ENCODE results near the gene EIF4E3. TPM values are rescaled to one million over a fixed set of nuclear protein-coding genes. Genes with fewer than 3 reads are reported as not detected.

The EIF4E3 gene
- polyA plus RNA-seq, 1 of the 3 experiments (the other 2 are of a cell fraction): 0.67 TPM

- H3K27me3 ChIP-seq (ENCODE audit: insufficient read depth): peaks cover 12% of the 10 kb centered on the region
- H3K36me3 ChIP-seq (replicated peaks in 1 of 2; ENCODE audit: control insufficient read depth in 1 of 2, insufficient read depth in 2 of 2, low read length in 1 of 2): no peaks in the 10 kb centered on the region
- ChIA-PET CTCF (interaction anchor here (3.7 kb wide), 1 partner anchor 10 kb away, joined by 23 read pairs; no protein-coding TSS in a partner anchor), POLR2A (no interaction called here)
- TF ChIP-seq CTCF (IDR thresholded peaks at IDR 0.05): no peak
- no peaks in the 10 kb centered on the region for H3F3A ChIP-seq (replicated peaks; ENCODE audit: insufficient read depth)
- no peak for DNase-seq
- 60% methylated on average over 6 of the region's 6 CpGs for WGBS (ENCODE audit: low lambda C conversion rate)
- H3K79me2 ChIP-seq (ENCODE audit: insufficient read depth): no peaks in the 10 kb centered on the region
- no peak overlapping the region for H2AFZ ChIP-seq (ENCODE audit: low read depth)
- H3K4me3 ChIP-seq (ENCODE audit: low read depth in 2 of 2, low read length in 1 of 2): no peak overlapping the region
- no peak overlapping the region for H3K27ac ChIP-seq (ENCODE audit: low read depth in 2 of 2, low read length in 1 of 2)
- no peaks in the 10 kb centered on the region for H4K20me1 ChIP-seq (ENCODE audit: insufficient read depth)
- H3K9me3 ChIP-seq: no peaks in the 10 kb centered on the region
- peaks cover 0 to 13% of the 10 kb centered on the region in 2 experiments; a peak in 1 of 4 replicates for H3K4me1 ChIP-seq (ENCODE audit: control insufficient read depth in 1 of 2, insufficient read depth in 2 of 2, low read depth in 1 of 2, low read length in 1 of 2)
- H3K4me2 ChIP-seq: no peak overlapping the region
- no peak overlapping the region for H3K9ac ChIP-seq
- H3K9me2 ChIP-seq: no peaks in the 10 kb centered on the region
Observed at GRCh38 chr3:71721651-71722157, 3.5 kb downstream of the EIF4E3 start.

- Histone ChIP-seq H3K9me3 (no peaks in the 10 kb centered on the region), H3K27me3 (ENCODE audit: insufficient read depth) (peaks cover 12% of the 10 kb centered on the region), H4K20me1 (ENCODE audit: insufficient read depth) (no peaks in the 10 kb centered on the region), H3F3A (replicated peaks; ENCODE audit: insufficient read depth) (no peaks in the 10 kb centered on the region), H3K27ac (ENCODE audit: low read depth in 2 of 2, low read length in 1 of 2) (no peak overlapping the region), H3K79me2 (ENCODE audit: insufficient read depth) (no peaks in the 10 kb centered on the region), H3K4me2 (no peak overlapping the region), H3K36me3 (replicated peaks in 1 of 2; ENCODE audit: control insufficient read depth in 1 of 2, insufficient read depth in 2 of 2, low read length in 1 of 2) (no peaks in the 10 kb centered on the region), H3K4me3 (ENCODE audit: low read depth in 2 of 2, low read length in 1 of 2) (no peak overlapping the region), H3K9ac (no peak overlapping the region), H3K9me2 (no peaks in the 10 kb centered on the region), H3K4me1 (ENCODE audit: control insufficient read depth in 1 of 2, insufficient read depth in 2 of 2, low read depth in 1 of 2, low read length in 1 of 2) (peaks cover 0 to 8% of the 10 kb centered on the region in 2 experiments; a peak in 1 of 4 replicates), H2AFZ (ENCODE audit: low read depth) (no peak overlapping the region)
- no peak for DNase-seq
- 85% methylated on average over 7 of the region's 7 CpGs for WGBS (ENCODE audit: low lambda C conversion rate)
- TF ChIP-seq RFX5 (IDR thresholded peaks at IDR 0.05; ENCODE audit: low read length) (no peak), GATA2 (CRISPR knock-in tag; IDR thresholded peaks at IDR 0.05) (no peak), MXI1 (IDR thresholded peaks at IDR 0.05; ENCODE audit: low read depth, low read length) (no peak), USF1 (IDR thresholded peaks at IDR 0.05; ENCODE audit: borderline replicate concordance, low read depth) (no peak), JUND (IDR thresholded peaks at IDR 0.05) (no peak), IRF3 (IDR thresholded peaks at IDR 0.05; ENCODE audit: low read depth, low read length) (no peak), FOXM1 (IDR thresholded peaks at IDR 0.05; ENCODE audit: low read depth) (no peak), SMC3 (IDR thresholded peaks at IDR 0.05; ENCODE audit: low read depth, low read length) (no peak), RAD21 (IDR thresholded peaks at IDR 0.05; ENCODE audit: low read length) (no peak), REST (IDR thresholded peaks at IDR 0.05; ENCODE audit: low read depth, low read length) (no peak)
- TF ChIP-seq, protein P1, sequence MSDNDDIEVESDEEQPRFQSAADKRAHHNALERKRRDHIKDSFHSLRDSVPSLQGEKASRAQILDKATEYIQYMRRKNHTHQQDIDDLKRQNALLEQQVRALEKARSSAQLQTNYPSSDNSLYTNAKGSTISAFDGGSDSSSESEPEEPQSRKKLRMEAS (IDR thresholded peaks at IDR 0.05; ENCODE audit: low read depth): no peak
- POLR2A ChIA-PET: no interaction called here
- CTCF ChIA-PET: interaction anchor here (2.6 kb wide), 1 partner anchor 10 kb away, joined by 14 read pairs; no protein-coding TSS in a partner anchor
Observed at GRCh38 chr3:71721002-71721401, 4.2 kb downstream of the EIF4E3 start.

Measured in SK-N-SH (cell line).